Measurements from ENCODE around the gene ZNF189. TPM values are rescaled to one million over a fixed set of nuclear protein-coding genes. Genes with fewer than 3 reads are reported as not detected.

Gene ZNF189
- 17.5 TPM for total RNA-seq
- long read RNA-seq, partial matches to known transcripts: 0 of 2 reads
- long read RNA-seq, other reads (novel, unspliced or antisense): 0 of 2 reads

- intact Hi-C loops (cut with micrococcal nuclease): loop anchor here (5.0 kb wide), 1 partner anchor 134 kb away; the partner anchor contains the start of gene RNF20
- ATAC-seq: peak; percentile 97
- DNase-seq: peak; percentile 97
Observed at GRCh38 chr9:101398068-101398929, at the start of gene ZNF189, which contains the start of gene MRPL50. TSS of gene ZNF189 (plus strand) at chr9:101398851. CDS start at chr9:101399157, 306 bp downstream. TSS of gene MRPL50 (minus strand) at chr9:101398618. CDS start at chr9:101398592, 26 bp downstream.

DNA sequence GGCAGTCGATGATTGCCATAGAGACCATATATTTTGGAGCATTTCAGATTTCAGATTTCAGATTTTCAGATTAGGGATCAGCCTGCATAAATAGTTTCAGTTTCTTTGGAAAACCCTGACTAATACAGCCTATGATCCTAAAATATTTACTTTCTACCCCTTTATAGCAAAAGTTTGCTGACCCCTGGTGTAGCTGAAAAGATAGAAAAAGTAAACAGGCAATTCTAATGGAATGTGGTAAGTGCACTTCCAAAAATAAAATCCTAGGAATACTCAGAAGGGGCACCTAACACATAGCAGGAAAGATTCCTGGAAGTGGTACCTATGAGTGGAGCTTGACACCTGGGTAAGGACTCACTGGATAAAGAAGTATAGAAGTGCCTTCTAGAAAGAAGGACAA lies 48.4 kb upstream of the ZNF189 start:
- intact Hi-C loops (cut with micrococcal nuclease): no loop called here
- ATAC-seq (no peak), DNase-seq (no peak)

DNA sequence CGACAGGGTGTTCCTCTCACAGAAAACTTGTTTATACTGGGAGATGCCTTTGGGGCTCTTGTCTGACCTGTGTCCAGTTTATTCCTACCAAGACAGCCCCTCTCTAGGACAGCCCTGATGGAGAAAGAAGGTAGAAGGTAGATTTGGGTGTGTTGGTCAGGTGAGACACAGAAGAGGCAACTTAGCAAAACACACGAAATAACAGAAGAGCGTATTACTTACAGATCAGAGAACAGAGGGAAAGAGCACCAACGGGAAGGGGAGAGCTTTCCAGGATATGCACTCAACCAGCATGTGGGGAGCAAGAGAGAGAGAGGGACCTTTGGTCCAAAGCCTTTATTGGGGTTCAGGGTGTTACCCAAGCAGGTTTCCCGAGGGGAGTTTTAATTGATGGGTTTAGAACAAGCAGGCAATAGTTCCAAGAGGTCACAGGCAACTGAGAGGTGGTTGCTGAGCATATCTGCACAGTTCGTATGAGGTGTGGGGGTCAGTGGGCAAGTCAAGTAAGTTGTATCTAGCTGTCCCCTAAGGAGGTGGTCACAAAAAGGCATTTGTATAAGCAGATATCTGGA lies 45.7 kb upstream of the ZNF189 start:
- DNase-seq (no peak), ATAC-seq (no peak)
- intact Hi-C loops (cut with micrococcal nuclease): no loop called here

DNA sequence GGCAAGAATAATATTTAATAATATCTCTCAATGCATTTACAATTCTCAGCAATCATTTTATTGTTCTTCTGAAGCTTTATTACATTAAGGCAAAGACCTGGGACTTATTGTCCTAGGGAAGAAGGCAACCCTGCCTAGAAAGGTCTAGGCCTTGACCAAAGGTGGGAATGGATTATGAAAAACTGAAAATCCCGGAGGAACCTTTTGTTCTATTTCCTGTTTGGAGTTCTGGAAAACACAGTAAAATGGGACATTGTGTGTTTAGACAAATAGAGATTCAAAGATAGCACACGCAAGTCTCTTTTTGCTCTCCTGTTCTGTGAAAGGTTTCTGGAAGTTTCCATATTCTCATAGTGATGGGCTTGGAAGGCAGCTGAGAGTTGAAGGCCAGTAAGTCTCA lies 45.0 kb upstream of the ZNF189 start:
- intact Hi-C loops (cut with micrococcal nuclease): no loop called here
- ATAC-seq (no peak), DNase-seq (no peak)

DNA sequence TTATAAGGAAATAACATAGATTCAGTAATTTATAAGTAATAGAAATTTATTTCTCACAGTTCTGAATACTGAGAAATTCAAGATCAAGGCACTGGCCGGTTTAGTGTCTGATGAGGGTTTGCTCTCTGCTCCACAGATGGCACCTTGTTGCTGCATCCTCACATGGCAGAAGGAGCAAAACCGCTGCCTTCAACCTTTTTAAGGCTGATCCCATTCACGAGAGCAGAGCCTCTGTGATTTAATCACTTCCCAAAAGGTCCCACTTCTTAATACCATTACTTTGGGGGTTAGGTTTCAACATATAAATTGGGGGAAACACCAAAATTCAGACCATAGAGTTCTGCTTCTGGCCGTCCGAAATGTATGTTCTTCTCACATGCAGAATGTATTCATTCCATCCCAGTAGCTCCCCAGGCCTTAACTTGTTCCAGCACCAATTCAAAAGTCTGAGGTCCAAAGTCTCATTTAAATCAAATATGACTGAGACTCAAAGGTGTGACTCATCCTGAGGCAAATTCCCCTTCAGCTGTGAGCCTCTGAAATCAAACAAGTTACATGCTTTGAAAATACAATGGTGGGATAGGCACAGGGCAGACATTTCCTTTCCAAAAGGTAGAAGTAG lies 44.4 kb upstream of the ZNF189 start:
- no peak for ATAC-seq
- DNase-seq: no peak
- intact Hi-C loops (cut with micrococcal nuclease): no loop called here

DNA sequence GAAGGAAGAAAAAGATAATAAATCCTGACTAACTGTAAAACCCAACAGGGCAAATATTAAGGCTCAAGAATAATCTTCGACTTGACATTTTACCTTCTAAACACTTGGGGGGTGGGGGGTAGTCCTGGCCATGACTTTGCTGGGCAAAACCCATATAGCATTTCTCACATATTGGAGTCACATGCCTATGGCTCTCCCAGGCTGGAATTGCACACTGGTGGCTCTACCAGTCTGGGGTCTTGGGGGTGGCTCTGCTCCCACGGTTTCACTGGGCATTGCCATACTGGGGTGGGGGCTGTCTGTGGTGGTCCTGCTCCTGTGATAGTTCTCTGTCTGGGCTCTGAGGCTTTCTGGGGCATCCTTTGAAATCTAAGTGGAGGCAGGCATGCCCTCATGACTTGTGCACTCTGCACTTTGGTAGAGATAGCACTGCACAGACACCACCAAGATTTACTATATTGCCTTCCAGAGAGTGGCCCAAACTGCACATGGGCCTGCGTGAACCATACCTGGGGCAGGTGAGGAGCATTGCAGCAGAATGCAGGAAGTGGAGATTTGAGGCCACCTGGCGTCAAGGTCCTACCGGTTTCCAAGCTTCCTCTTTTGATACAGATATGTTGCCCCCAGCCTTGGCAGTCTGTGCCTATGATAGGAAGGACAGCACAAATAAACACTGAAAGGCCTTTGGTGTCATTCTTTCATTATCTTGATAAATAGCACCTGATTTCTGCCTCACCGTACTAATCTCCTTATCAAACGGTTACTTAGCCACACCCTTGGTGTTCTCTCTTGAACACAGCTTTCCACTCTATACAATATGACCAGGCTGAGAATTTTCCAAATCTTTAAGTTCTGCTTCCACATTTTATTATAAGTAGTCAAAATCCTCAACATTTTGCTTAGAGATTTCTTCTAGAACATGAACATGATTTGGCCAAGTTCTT lies 43.6 kb upstream of the ZNF189 start:
- ATAC-seq: no peak
- no peak for DNase-seq
- intact Hi-C loops (cut with micrococcal nuclease): no loop called here

DNA sequence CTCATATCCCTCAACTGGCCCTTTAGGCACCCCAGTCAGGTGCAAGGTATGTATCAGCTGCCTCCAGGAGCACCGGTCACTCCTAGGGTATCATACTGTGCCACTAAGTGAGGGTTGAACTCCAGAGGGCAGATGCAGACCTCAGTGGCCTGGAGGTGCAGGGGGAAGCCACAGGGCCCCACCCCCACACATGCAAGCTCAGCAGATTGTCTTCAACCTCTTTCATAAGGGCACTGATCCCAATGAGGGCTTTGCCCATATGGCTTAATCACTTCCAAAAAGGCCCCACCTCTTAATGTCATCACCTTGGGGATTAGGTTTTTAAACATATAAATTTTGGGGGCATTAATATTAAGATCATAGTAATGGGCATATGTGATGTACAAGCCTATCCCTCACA lies 42.0 kb upstream of the ZNF189 start:
- no peak for DNase-seq
- ATAC-seq: no peak
- intact Hi-C loops (cut with micrococcal nuclease): no loop called here

GRCh38 chr9:101359679-101360078 lies 39.0 kb upstream of the ZNF189 start:
- no peak for ATAC-seq
- no peak for DNase-seq
- intact Hi-C loops (cut with micrococcal nuclease): no loop called here

DNA sequence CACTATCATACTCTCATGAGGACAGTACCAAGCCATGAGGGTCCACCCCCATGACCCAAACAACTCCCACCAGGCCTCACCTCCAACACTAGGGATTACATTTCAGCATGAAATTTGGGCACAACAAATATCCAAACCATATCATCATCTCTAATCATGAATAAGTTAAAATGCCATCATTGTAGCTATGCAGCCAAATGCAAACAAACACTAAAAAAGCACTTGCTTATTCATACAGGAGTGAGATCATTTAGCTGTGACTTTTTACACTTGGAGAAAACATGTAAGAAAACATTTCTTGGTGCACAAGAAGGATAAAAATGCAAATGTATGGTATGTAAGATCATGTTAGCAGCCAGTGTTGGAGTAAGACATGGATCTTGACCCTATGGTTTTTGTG lies 38.0 kb upstream of the ZNF189 start:
- intact Hi-C loops (cut with micrococcal nuclease): no loop called here
- ATAC-seq (no peak), DNase-seq (no peak)

GRCh38 chr9:101362450-101362849 lies 36.2 kb upstream of the ZNF189 start:
- DNase-seq (no peak), ATAC-seq (no peak)
- intact Hi-C loops (cut with micrococcal nuclease): no loop called here

DNA sequence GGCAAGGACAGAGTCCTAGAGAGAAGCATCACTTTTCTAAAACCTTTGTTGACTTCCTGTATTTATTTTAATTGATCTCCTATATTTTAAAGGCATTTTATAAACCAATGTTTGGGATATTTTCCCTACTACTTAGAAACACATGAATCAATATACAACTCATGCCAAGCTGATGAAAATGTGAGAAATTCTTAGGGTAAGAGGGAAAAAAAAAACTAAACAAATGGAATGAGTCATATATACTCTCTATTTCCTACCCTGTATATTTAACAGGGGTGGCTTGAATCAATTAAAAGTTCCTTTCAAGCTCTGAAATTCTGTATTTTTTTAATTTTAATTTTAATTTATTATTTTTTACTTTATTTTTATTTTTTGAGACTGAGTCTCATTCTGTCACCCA lies 33.5 kb upstream of the ZNF189 start:
- intact Hi-C loops (cut with micrococcal nuclease): no loop called here
- ATAC-seq: no peak
- no peak for DNase-seq

- DNase-seq (no peak), ATAC-seq (no peak)
- intact Hi-C loops (cut with micrococcal nuclease): no loop called here
Observed at GRCh38 chr9:101366038-101366756, 32.5 kb upstream of the ZNF189 start.

DNA sequence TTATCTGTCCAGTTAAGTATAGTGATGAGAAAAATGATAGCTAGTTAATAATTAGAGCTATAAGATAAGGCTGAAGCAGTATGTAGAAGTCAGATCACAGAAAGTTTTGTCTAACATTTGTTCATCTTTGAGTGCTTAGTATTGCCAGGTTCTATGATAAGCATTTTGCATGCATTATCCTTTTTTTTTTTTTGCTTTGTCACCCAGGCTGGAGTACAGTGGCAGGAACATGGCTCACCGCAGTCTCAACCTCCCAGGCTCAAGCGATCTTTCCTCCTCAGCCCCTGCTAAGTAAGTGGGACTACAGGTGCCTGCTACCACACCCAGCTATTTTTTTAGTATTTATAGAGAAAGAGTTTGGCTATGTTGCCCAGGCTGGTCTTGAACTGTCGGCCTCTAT lies 31.3 kb upstream of the ZNF189 start:
- DNase-seq (no peak), ATAC-seq (no peak)
- intact Hi-C loops (cut with micrococcal nuclease): no loop called here

GRCh38 chr9:101369286-101369685 lies 29.4 kb upstream of the ZNF189 start:
- DNase-seq (no peak), ATAC-seq (no peak)
- intact Hi-C loops (cut with micrococcal nuclease): no loop called here

GRCh38 chr9:101369884-101370531 lies 28.6 kb upstream of the ZNF189 start:
- intact Hi-C loops (cut with micrococcal nuclease): no loop called here
- ATAC-seq (no peak), DNase-seq (no peak)

DNA sequence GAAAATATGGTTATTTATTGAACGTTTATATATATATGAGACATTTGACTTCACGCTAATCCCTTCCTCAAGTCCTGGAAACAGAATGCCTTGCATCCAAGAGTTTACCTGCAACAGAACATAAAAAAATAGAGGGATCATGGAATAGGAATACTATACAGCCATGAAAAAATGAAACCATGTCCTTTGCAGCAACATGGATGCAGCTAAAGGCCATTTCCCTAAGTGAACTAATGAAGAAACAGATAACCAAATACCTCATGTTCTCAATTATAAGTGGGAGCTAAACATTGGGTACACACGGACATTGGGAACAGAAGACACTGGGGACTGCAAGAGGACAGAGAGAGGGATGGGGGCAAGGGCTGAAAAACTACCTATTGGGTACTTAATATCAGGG lies 26.8 kb upstream of the ZNF189 start:
- ATAC-seq (no peak), DNase-seq (no peak)
- intact Hi-C loops (cut with micrococcal nuclease): no loop called here

GRCh38 chr9:101372327-101373118 lies 26.1 kb upstream of the ZNF189 start:
- DNase-seq (no peak), ATAC-seq (no peak)
- intact Hi-C loops (cut with micrococcal nuclease): no loop called here

All from left ventricle myocardium superior (tissue), 1 donor.